H54 (cell line): ENCODE data around the gene OR4C46.
"Not testable (repeated sequence)": the region's sequence is repeated elsewhere in the genome, so short reads cannot be mapped to it uniquely, and the experiment has no call there.

ENCODE experiments used
- DNase-seq: peaks from one replicate; pipeline ENCODE4 v3.0.0; 2011; ENCODE audit warnings: low spot score, mixed read lengths; ENCODE audit not compliant: insufficient read length
- FAIRE-seq: peaks from 3 replicates; lab custom pipeline; 2011; peaks lifted over from hg19 to GRCh38; lab: Jason Lieb, UNC
- POLR2A ChIP-seq: IDR thresholded peaks from 2 replicates; pipeline ENCODE4 v1.6.1; 2011; ENCODE audit warnings: low read depth, mild to moderate bottlenecking, low read length

OR4C46 gene

GRCh38 chr11:54603898-54604297 is at the start of gene OR4C46:
Gene OR4C46, minus strand, starts transcription at chr11:54603998. Its CDS starts 0 bp downstream, at chr11:54603998.
- FAIRE-seq (no peak), DNase-seq (no peak)
- TF ChIP-seq POLR2A, result no peak

- not testable (repeated sequence) for DNase-seq, FAIRE-seq
Measured at GRCh38 chr11:54645606-54646005, 41.8 kb upstream of the OR4C46 start.

- not testable (repeated sequence) for DNase-seq, FAIRE-seq
Measured at GRCh38 chr11:54561439-54561838, 42.4 kb downstream of the OR4C46 start.

GRCh38 chr11:54558919-54559318 is 44.9 kb downstream of the OR4C46 start:
- FAIRE-seq (no peak), DNase-seq (no peak)
- no peak for TF ChIP-seq POLR2A

- no peak for FAIRE-seq
Measured at GRCh38 chr11:54558407-54558806, 45.4 kb downstream of the OR4C46 start.

More at GRCh38 chr11:54558407-54558806, 45.4 kb downstream of the OR4C46 start:
- TF ChIP-seq POLR2A, result no peak
- no peak for DNase-seq
